Stomach smooth muscle (tissue), 2 donors: Measurements from ENCODE around the gene IGSF9.
A peak's percentile ranks its signal among the peaks of the same experiment; 100 is the strongest.

ENCODE experiments used
- H3K27ac ChIP-seq: one replicate; pipeline ENCODE4 v1.7.0; 2013; ENCODE audit warnings: mild to moderate bottlenecking, low read length, inconsistent platforms
- H3K27me3 ChIP-seq, 2 donors: one replicate each; pipeline ENCODE4 v1.7.0; 2013; ENCODE audit warnings: low read length in 2 of 2; ENCODE audit not compliant: insufficient read depth in 2 of 2, control insufficient read depth in 1 of 2
- H3K36me3 ChIP-seq, 2 donors: one replicate each; pipeline ENCODE4 v1.7.0; 2013; ENCODE audit warnings: low read length in 2 of 2; ENCODE audit not compliant: control insufficient read depth in 2 of 2, insufficient read depth in 2 of 2
- H3K4me1 ChIP-seq: one replicate; pipeline ENCODE4 v1.7.0; 2013; ENCODE audit warnings: low read length; ENCODE audit not compliant: control insufficient read depth, insufficient read depth
- H3K4me3 ChIP-seq, 2 donors: one replicate each; pipeline ENCODE4 v1.7.0; 2013; ENCODE audit warnings: low read length in 2 of 2
- H3K9ac ChIP-seq, 2 donors: one replicate each; pipeline ENCODE4 v1.7.0; 2013; ENCODE audit warnings: low read length in 2 of 2, mild to moderate bottlenecking in 1 of 2
- H3K9me3 ChIP-seq, 2 donors: one replicate each; pipeline ENCODE4 v1.7.0; 2013; ENCODE audit warnings: low read length in 2 of 2; ENCODE audit not compliant: control insufficient read depth in 2 of 2
- donor health status: healthy.
- donor health status: Pancreatic carcinoma.

IGSF9 gene, protein sequence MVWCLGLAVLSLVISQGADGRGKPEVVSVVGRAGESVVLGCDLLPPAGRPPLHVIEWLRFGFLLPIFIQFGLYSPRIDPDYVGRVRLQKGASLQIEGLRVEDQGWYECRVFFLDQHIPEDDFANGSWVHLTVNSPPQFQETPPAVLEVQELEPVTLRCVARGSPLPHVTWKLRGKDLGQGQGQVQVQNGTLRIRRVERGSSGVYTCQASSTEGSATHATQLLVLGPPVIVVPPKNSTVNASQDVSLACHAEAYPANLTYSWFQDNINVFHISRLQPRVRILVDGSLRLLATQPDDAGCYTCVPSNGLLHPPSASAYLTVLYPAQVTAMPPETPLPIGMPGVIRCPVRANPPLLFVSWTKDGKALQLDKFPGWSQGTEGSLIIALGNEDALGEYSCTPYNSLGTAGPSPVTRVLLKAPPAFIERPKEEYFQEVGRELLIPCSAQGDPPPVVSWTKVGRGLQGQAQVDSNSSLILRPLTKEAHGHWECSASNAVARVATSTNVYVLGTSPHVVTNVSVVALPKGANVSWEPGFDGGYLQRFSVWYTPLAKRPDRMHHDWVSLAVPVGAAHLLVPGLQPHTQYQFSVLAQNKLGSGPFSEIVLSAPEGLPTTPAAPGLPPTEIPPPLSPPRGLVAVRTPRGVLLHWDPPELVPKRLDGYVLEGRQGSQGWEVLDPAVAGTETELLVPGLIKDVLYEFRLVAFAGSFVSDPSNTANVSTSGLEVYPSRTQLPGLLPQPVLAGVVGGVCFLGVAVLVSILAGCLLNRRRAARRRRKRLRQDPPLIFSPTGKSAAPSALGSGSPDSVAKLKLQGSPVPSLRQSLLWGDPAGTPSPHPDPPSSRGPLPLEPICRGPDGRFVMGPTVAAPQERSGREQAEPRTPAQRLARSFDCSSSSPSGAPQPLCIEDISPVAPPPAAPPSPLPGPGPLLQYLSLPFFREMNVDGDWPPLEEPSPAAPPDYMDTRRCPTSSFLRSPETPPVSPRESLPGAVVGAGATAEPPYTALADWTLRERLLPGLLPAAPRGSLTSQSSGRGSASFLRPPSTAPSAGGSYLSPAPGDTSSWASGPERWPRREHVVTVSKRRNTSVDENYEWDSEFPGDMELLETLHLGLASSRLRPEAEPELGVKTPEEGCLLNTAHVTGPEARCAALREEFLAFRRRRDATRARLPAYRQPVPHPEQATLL

DNA sequence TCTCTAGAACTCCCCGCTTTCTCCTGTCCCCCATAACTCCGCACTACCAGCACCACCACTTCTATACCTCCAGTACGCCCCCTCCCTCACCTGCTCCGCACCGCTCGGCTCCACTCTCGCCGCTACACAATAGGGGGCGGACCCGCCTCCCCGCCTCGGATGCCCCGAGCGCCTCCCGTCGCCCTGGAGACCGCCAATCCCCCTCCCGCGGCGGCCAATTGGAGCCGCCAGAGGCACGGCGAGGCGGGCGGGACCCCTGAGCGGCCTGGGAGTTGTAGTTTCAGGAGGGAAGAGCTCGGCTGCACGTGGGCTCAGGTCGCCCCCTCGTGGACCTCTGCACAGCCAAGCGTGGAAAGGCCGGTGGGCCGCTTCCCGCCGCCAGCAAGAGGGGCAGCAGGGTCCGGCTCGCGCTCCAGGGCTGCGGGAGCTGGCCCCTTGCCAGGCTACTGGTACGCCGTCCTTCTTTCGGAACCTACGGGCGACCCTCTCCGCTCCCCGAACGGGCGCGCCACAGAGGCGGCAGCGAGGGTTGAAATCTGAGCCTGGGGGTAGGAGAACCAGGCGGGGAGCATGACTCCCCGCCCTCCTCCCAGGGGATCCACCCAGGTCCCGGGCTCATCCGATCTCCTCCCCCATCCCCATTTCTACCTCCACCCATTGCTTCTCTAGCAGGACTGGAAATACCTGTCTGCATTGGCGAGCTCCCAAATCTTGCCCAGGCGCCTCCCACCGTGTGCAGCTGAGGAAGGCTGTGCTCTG is at the start of gene IGSF9:
TSS of gene IGSF9 (minus strand) at position 131 of the 759 bp plus-strand sequence. CDS start 2,159 bp downstream, outside the sequence.
- H3K9ac ChIP-seq: peak within 1 kb of the TSS in 1 of 2 donors; percentile 21

DNA sequence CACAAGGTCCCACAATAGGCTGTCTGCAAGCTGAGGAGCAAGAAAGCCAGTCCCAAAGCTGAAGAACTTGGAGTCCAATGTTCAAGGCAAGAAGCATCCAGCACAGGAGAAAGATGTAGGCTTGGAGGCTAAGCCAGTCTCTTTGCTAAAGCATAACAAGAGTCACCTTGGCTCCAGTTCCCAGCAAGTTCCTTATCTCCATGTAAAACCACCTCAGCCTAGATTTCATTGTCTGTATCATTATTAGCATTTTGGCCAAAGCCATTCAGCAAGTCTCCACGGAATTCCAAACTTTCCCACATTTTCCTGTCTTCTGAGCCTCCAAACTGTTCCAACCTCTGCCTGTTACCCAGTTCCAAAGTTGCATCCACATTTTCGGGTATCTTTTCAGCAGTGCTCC is 49.5 kb upstream of the IGSF9 start:
- H3K27ac ChIP-seq: no peak overlapping the region
- H3K4me3 ChIP-seq: no peak overlapping the region
- no peaks in the 10 kb centered on the region for H3K9me3 ChIP-seq
- no peaks in the 10 kb centered on the region for H3K4me1 ChIP-seq
- H3K27me3 ChIP-seq: no peaks in the 10 kb centered on the region
- no peak overlapping the region for H3K9ac ChIP-seq
- H3K36me3 ChIP-seq: no peaks in the 10 kb centered on the region

More for the DNA sequence above, at the start of gene IGSF9:
- Histone ChIP-seq H3K4me1 (peaks cover 13% of the 10 kb centered on the region), H3K4me3 (peak within 1 kb of the TSS; percentile 56 to 72), H3K9me3 (no peaks in the 10 kb centered on the region), H3K36me3 (no peaks in the 10 kb centered on the region), H3K27ac (no peak within 1 kb of the TSS), H3K27me3 (peaks cover 0 to 16% of the 10 kb centered on the region in 2 donors)

DNA sequence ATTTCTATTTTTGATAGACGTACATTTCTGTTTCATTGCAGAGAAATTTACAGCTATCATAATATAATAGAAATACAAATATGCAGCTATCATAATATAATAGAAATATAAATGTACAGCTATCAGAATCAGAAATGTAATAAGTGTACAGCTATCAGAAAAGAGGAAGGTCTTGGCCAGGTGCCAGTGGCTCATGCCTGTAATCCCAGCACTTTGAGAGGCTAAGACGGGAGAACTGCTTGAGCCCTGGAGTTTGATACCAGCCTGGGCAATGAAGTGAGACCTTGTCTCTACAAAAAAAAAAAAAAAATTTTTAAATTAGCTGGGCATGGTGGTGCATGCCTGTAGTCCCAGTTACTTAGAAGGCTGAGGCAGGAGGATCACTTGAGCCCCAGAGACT is 48.5 kb upstream of the IGSF9 start:
- no peaks in the 10 kb centered on the region for H3K27me3 ChIP-seq
- H3K36me3 ChIP-seq: no peaks in the 10 kb centered on the region
- no peaks in the 10 kb centered on the region for H3K4me1 ChIP-seq
- no peak overlapping the region for H3K27ac ChIP-seq
- no peak overlapping the region for H3K4me3 ChIP-seq
- H3K9me3 ChIP-seq: no peaks in the 10 kb centered on the region
- no peak overlapping the region for H3K9ac ChIP-seq

DNA sequence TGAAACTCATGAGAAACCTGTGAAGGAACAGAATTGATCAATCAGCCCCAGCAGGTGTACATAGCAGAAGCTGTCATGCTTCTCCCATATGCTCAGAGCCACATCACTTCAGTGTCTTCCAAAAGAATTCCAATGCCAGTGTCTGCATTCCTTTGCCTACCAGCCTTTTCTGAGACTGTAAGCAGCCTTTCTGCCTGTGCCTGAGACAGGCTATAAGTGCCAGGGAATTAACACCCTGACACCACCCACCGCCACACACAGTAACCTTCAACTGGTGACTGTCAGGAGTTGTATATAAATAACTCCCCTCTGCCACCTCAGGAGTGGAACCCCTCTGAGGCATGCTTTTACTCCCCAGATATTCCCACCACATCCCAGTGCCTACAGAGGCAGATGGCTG is 46.7 kb upstream of the IGSF9 start:
- Histone ChIP-seq H3K9me3 (no peaks in the 10 kb centered on the region), H3K4me1 (no peaks in the 10 kb centered on the region), H3K36me3 (no peaks in the 10 kb centered on the region), H3K27me3 (peaks cover 0 to 5% of the 10 kb centered on the region in 2 donors), H3K9ac (no peak overlapping the region), H3K27ac (no peak overlapping the region), H3K4me3 (no peak overlapping the region)

DNA sequence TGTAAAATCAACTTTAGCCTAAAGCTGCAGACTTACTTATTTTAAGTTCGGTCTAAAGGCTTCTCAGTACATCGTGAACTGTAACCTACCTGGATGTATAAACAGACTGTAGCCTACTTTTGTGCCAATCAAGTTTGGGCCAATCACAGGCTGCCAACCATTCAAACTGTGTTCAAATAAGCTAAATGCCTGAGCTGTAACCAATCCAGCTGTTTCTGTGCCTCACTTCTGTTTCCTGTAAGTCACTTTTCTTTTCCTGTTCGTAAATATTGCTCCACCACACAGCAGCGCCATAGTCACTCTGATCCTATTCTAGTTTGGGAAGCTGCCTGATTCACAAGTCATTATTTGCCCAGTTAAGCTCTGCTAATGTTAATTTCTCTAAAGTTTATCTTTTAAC is 46.1 kb upstream of the IGSF9 start:
- no peaks in the 10 kb centered on the region for H3K9me3 ChIP-seq
- H3K9ac ChIP-seq: no peak overlapping the region
- no peaks in the 10 kb centered on the region for H3K36me3 ChIP-seq
- no peak overlapping the region for H3K4me3 ChIP-seq
- H3K27ac ChIP-seq: no peak overlapping the region
- no peaks in the 10 kb centered on the region for H3K4me1 ChIP-seq
- H3K27me3 ChIP-seq: peaks cover 0 to 5% of the 10 kb centered on the region in 2 donors

DNA sequence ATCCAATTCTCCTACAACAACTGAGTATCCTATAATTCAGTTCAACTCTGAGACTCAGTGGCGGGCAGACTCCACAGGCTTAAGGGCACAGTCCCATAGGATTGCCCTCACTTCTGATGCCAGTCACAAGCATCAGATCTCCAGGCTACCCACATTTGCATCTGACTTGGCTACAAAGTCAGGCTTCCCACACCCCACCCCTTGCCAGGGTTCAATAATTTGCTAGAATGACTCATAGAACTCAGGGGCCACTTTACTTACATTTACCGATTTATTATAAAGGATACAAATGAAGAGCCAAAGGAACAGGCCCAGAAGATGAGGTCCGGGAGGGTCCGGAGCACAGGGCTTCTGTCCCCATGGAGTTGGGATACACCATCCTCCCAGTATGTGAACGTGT is 44.6 kb upstream of the IGSF9 start:
- Histone ChIP-seq H3K9ac (no peak overlapping the region), H3K27ac (no peak overlapping the region), H3K27me3 (peaks cover 0 to 5% of the 10 kb centered on the region in 2 donors), H3K4me3 (no peak overlapping the region), H3K36me3 (no peaks in the 10 kb centered on the region), H3K4me1 (no peaks in the 10 kb centered on the region), H3K9me3 (no peaks in the 10 kb centered on the region)

DNA sequence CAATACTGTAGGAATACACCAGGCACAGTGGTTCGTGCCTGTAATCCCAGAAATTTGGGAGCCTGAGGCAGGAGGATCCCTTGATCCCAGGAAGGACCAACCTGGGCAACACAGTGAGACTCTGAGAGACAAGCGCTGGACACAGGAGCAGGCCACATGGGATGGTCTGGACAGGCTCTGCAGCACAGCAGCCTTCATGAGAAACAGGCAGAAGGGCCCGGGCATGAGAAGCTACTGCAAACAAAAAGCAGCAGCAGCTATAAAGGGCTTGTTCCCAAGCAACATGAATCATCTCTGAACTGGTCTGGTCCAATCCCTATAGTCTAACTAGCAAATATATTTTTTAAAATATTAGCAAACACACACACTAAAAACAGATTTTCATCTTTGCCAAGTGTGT is 44.2 kb upstream of the IGSF9 start:
- no peaks in the 10 kb centered on the region for H3K9me3 ChIP-seq
- H3K9ac ChIP-seq: no peak overlapping the region
- no peak overlapping the region for H3K27ac ChIP-seq
- peaks cover 0 to 5% of the 10 kb centered on the region in 2 donors for H3K27me3 ChIP-seq
- no peak overlapping the region for H3K4me3 ChIP-seq
- no peaks in the 10 kb centered on the region for H3K4me1 ChIP-seq
- H3K36me3 ChIP-seq: no peaks in the 10 kb centered on the region

DNA sequence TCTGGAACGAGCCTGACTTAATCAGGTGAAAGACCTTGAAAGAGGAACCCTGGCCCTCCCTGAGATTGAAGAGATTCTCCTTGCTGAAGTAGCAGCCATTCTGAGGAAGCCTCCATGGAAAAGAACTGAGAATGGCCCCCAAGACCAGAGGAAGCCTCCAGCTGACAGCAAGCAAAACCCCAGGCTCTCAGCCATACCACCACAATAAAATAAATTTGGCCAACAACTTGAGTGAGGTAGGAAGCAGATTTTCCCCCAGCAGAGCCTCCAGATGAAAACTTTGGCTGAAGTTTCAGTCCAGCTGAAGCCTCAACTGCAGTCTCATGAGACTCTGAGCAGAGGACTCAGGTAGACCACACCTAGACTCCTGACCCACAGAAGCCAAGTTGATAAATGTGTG is 42.6 kb upstream of the IGSF9 start:
- Histone ChIP-seq H3K27ac (no peak overlapping the region), H3K27me3 (peaks cover 3 to 5% of the 10 kb centered on the region in 2 donors), H3K4me1 (no peaks in the 10 kb centered on the region), H3K9ac (no peak overlapping the region), H3K4me3 (no peak overlapping the region), H3K36me3 (no peaks in the 10 kb centered on the region), H3K9me3 (no peaks in the 10 kb centered on the region)

DNA sequence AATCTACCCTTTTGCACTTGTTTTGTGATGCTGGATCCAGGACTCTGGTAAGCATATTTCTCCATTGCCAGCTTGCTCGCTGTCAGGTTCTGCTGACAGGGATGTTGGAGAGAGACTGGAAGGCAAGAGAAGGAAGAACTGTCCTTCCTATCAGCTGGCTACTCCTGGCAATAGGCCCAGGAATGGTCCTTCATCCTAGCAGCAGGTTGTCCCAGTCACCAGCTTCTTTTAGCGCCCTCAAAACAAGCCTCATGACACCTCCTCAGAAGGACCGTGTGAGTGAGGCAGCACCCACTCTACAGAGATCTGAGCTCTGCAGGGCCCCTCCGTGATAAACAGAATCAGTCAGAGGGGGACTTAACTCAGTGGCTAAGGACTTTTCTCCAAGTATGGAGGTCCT is 41.8 kb upstream of the IGSF9 start:
- Histone ChIP-seq H3K9me3 (no peaks in the 10 kb centered on the region), H3K4me1 (no peaks in the 10 kb centered on the region), H3K36me3 (no peaks in the 10 kb centered on the region), H3K9ac (no peak overlapping the region), H3K27ac (no peak overlapping the region), H3K4me3 (no peak overlapping the region), H3K27me3 (peaks cover 3 to 5% of the 10 kb centered on the region in 2 donors)

DNA sequence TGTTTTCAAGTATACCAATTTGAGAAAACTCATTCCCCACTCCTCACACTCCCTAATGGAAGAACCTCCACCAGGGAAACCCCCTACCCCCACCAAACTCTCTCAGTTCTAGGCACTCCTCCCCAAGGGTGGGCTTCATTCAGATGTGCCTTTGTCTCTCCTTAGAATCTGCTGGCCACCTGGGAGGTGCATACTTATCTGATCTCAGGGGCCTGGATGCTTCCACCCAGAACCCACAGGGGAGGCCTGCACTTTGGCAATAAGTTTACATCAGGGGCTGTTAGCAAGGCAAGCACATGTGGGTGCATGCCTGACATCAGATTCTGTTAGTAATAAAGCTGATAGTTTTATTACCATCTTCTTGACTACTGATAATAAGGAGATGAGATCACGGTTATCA is 41.1 kb upstream of the IGSF9 start:
- Histone ChIP-seq H3K9me3 (no peaks in the 10 kb centered on the region), H3K27me3 (peaks cover 3 to 5% of the 10 kb centered on the region in 2 donors), H3K27ac (no peak overlapping the region), H3K4me1 (no peaks in the 10 kb centered on the region), H3K9ac (no peak overlapping the region), H3K4me3 (no peak overlapping the region), H3K36me3 (no peaks in the 10 kb centered on the region)
